PFSK-1 (cell line): ENCODE data around the gene ASZ1.

Experiments used
- POLR2AphosphoS5 ChIP-seq: IDR thresholded peaks from 2 replicates; pipeline ENCODE4 v1.6.1; 2012; ENCODE audit warnings: low read depth, mild to moderate bottlenecking, control low read depth, low read length, moderate library complexity
- TAF1 ChIP-seq: IDR thresholded peaks from 2 replicates; pipeline ENCODE4 v1.6.1; 2012; ENCODE audit warnings: low read length, control low read depth, borderline replicate concordance; ENCODE audit not compliant: insufficient read depth

DNA sequence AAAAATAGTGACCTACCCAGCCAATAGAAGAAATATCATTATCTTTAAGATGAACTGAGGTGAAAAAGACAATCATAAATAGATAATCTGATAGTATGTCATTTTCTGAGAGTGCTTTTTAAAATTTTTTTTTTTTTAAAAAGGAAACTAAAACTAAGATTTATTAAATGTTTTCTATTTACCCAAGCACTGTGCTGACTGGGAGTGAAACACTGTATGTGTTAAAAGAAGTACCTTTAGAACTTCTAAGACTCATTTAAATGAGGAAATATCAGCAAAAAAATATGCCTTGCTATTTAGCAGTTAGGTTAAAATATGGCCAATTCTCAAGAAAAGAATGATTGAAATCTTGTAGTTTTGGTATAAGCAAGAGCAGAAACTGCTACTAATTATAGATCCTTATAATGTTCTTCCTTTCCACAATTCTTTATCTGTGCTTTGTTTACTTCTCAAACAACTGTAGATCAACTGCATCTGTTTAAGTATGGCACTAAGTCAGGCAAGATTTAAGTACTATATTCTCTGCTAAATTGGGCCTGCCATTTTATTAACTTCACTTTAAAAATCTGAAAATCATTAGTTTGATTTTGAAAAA is 64.9 kb downstream of the ASZ1 start:
- TF ChIP-seq TAF1 (no peak), POLR2AphosphoS5 (no peak)
